Left ventricle myocardium inferior (tissue), 1 donor: ENCODE results near the gene TSACC. TPM values are rescaled to one million over a fixed set of nuclear protein-coding genes. Genes with fewer than 3 reads are reported as not detected.

Experiments used
- DNase-seq: peaks from one replicate; pipeline ENCODE4 v3.0.0-alpha.2; 2020
- H3K27ac ChIP-seq: fragments of 200-600 bp; replicated peaks from 2 replicates; pipeline ENCODE4 v1.8.0; 2021
- H3K27me3 ChIP-seq: fragments of 200-600 bp; 2 replicates; pipeline ENCODE4 v1.8.0; 2021; ENCODE audit warnings: low read depth
- H3K36me3 ChIP-seq: fragments of 200-600 bp; 2 replicates; pipeline ENCODE4 v1.8.0; 2021
- H3K4me1 ChIP-seq: fragments of 200-600 bp; 2 replicates; pipeline ENCODE4 v1.8.0; 2021
- H3K4me3 ChIP-seq: fragments of 200-600 bp; 2 replicates; pipeline ENCODE4 v1.8.0; 2021; ENCODE audit warnings: mild to moderate bottlenecking, moderate library complexity
- H3K9me3 ChIP-seq: fragments of 200-600 bp; replicated peaks from 2 replicates; pipeline ENCODE4 v1.8.0; 2021
- intact Hi-C: fragments of 100-400 bp; cut with micrococcal nuclease; formaldehyde crosslinking; loops from one replicate; pipeline ENCODE4 v1.11.0; 2022
- total RNA-seq: library from RNA; stranded (reverse); fragmentation: NEBNext Ultra II Directional; extraction: Animal tissue kit (Norgen Biotek cat#: 25700); gene quantifications from one replicate; pipeline ENCODE4 v1.2.1, GENCODE V29; 2021
- TF ChIP-seq, protein P1 (sequence below): fragments of 200-600 bp; IDR thresholded peaks from 2 replicates; pipeline ENCODE4 v1.8.0; 2021; ENCODE audit warnings: antibody characterized with exemption, mild to moderate bottlenecking, borderline replicate concordance
- donor health status: DM: no; HTN: yes; CAD: no; lungs with severe emphysema.

TSACC gene
- total RNA-seq, 1 donor from 2014 or later = 0.58 TPM

DNA sequence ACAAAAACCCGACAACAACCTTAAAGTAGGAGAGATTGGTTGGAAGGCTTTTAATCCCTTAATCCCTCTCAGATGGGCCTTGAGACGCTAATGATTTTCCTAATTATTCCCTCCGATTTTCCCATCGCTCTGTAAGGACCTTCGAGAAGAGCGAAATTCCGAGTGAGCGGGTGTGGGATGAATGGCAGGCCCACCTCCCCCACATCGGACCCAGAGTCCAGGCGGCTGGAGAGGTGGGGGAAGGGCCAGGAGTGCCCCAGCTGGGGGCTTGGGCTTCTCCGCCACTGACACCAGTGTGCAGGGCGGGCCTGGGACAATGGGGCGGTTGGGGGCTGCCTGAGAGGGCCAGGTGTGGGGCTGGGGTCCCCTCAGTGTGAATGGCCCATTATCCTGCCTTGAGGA lies 54.1 kb downstream of the TSACC start:
- H3K27me3 ChIP-seq = peaks cover 60% of the 10 kb centered on the region
- no peak for DNase-seq
- intact Hi-C loops = no loop called here

DNA sequence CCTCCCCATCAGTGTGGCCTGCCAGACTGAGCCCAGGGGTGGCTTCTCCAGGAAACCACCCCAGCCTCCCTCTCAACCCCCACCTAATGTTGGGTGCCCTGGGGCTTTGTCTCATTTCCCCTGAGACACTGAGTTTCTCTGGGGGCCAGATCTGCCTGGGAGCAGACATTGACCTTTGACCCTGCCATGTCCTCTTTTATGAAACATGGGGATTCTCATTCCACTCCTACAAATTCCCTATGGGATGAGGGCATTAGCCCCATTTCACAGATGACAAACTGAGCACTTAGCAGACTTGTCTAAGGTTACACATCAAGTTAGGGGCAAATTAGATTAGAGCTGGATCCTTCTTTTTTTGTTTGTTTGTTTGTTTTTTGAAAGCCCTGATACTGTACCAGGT lies 54.8 kb downstream of the TSACC start:
- DNase-seq = no peak
- Histone ChIP-seq H3K36me3 (no peaks in the 10 kb centered on the region), H3K27me3 (peaks cover 53% of the 10 kb centered on the region), H3K4me1 (peaks cover 6% of the 10 kb centered on the region), H3K27ac (no peak overlapping the region), H3K9me3 (no peaks in the 10 kb centered on the region), H3K4me3 (no peak overlapping the region)
- TF ChIP-seq, protein P1, sequence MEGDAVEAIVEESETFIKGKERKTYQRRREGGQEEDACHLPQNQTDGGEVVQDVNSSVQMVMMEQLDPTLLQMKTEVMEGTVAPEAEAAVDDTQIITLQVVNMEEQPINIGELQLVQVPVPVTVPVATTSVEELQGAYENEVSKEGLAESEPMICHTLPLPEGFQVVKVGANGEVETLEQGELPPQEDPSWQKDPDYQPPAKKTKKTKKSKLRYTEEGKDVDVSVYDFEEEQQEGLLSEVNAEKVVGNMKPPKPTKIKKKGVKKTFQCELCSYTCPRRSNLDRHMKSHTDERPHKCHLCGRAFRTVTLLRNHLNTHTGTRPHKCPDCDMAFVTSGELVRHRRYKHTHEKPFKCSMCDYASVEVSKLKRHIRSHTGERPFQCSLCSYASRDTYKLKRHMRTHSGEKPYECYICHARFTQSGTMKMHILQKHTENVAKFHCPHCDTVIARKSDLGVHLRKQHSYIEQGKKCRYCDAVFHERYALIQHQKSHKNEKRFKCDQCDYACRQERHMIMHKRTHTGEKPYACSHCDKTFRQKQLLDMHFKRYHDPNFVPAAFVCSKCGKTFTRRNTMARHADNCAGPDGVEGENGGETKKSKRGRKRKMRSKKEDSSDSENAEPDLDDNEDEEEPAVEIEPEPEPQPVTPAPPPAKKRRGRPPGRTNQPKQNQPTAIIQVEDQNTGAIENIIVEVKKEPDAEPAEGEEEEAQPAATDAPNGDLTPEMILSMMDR = no peak
- intact Hi-C loops = no loop called here

More for the DNA sequence above, 54.1 kb downstream of the TSACC start:
- H3K9me3 ChIP-seq = no peaks in the 10 kb centered on the region
- H3K4me3 ChIP-seq = no peak overlapping the region
- TF ChIP-seq, protein P1 = no peak
- peaks cover 8% of the 10 kb centered on the region for H3K4me1 ChIP-seq
- H3K36me3 ChIP-seq = no peaks in the 10 kb centered on the region
- no peak overlapping the region for H3K27ac ChIP-seq

DNA sequence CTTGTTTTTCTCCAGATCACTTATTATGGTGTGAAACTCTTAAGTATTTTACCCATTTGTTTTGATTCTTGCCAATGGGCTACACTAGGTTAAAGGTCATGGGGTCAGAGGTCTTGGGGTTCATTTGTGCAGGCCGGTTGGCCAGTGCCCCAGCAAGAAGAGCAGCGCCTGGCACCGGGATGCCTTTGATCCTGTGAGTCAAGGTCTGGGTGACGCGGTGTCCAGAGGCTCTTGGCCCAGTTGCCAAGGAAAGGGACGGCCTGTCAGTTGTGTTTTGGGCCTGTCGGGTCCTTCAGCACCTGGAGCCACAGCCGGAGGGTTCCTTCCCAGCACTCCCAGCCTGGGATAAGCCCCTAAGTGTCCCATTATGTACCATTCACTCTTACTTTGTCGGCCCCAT lies 55.8 kb downstream of the TSACC start:
- Histone ChIP-seq H3K36me3 (no peaks in the 10 kb centered on the region), H3K4me3 (no peak overlapping the region), H3K4me1 (no peaks in the 10 kb centered on the region), H3K27ac (no peak overlapping the region), H3K9me3 (no peaks in the 10 kb centered on the region), H3K27me3 (peaks cover 43% of the 10 kb centered on the region)
- intact Hi-C loops = no loop called here
- TF ChIP-seq, protein P1 = no peak
- DNase-seq = no peak

DNA sequence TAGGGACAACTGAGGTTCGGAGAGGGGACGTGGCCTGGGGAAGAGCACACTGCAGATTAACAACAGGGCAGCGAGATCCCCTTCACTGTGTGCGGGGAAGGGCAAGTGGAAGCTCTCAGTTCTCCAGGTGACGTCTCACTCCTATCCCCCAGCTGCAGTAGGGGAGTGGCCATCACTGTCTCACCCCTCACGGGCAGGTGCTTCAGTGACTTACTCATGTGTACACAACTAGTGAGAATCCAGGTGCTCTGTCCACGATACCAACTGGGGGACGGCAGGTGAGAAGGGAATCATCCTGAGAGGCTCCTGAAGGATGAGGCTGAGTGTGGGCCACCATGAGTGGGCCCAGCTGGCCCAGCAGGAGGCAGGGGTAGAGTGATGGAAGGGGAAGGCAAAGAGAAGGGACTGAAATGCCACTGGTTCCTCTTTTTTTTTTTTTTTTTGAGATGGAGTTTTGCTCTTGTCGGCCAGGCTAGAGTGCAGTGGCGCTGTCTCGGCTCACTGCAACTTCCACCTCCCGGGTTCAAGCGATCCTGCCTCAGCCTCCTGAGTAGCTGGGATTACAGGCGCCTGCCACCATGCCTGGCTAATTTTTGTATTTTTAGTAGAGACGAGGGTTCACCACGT lies 56.6 kb downstream of the TSACC start:
- TF ChIP-seq, protein P1 = no peak
- H3K9me3 ChIP-seq = no peaks in the 10 kb centered on the region
- DNase-seq = no peak
- H3K27me3 ChIP-seq = peaks cover 43% of the 10 kb centered on the region
- H3K36me3 ChIP-seq = no peaks in the 10 kb centered on the region
- H3K27ac ChIP-seq = no peak overlapping the region
- no peaks in the 10 kb centered on the region for H3K4me1 ChIP-seq
- intact Hi-C loops = no loop called here
- H3K4me3 ChIP-seq = no peak overlapping the region

Other genes with a start within 250 kb of the TSACC start
- 236 TPM for gene LMNA, start 223.8 kb upstream of the TSACC start, total RNA-seq
- 1.0 TPM for gene SEMA4A, start 184.9 kb upstream of the TSACC start, total RNA-seq
- 14.4 TPM for gene SLC25A44, start 144.4 kb upstream of the TSACC start, total RNA-seq
- 55.8 TPM for gene PMF1, start 125.5 kb upstream of the TSACC start, total RNA-seq
- gene BGLAP, start 96.3 kb upstream of the TSACC start, total RNA-seq = 0.30 TPM
- gene PAQR6, start 90.5 kb upstream of the TSACC start, total RNA-seq = 0.47 TPM
- 91.1 TPM for gene SMG5, start 55.7 kb upstream of the TSACC start, total RNA-seq
- gene TMEM79, start 54.2 kb upstream of the TSACC start, total RNA-seq = 1.5 TPM
- 14.2 TPM for gene GLMP, start 42.8 kb upstream of the TSACC start, total RNA-seq
- not detected for gene VHLL, start 39.2 kb upstream of the TSACC start, total RNA-seq
- 123 TPM for gene CCT3, start 234 bp upstream of the TSACC start, total RNA-seq
- not detected for gene RHBG, start 30.7 kb downstream of the TSACC start, total RNA-seq
- 96.8 TPM for gene MEF2D, start 162.2 kb downstream of the TSACC start, total RNA-seq
- gene IQGAP3, start 234.0 kb downstream of the TSACC start, total RNA-seq = 0.36 TPM
- gene TTC24, start 241.2 kb downstream of the TSACC start, total RNA-seq = not detected